DND-41 (cell line): ENCODE results near the gene CPZ.

Experiments used
- EZH2 ChIP-seq: IDR thresholded peaks from 3 replicates; pipeline ENCODE4 v1.6.1; 2012; ENCODE audit warnings: borderline replicate concordance, low read depth, mild to moderate bottlenecking, moderate library complexity, low read length, inconsistent platforms; ENCODE audit not compliant: severe bottlenecking
- TF ChIP-seq, protein P1 (sequence below): IDR thresholded peaks from 2 replicates; pipeline ENCODE4 v1.5.1; 2012; ENCODE audit warnings: borderline replicate concordance, low read length, moderate library complexity, mild to moderate bottlenecking; ENCODE audit not compliant: poor library complexity, severe bottlenecking; ENCODE audit errors: extremely low read depth

DNA sequence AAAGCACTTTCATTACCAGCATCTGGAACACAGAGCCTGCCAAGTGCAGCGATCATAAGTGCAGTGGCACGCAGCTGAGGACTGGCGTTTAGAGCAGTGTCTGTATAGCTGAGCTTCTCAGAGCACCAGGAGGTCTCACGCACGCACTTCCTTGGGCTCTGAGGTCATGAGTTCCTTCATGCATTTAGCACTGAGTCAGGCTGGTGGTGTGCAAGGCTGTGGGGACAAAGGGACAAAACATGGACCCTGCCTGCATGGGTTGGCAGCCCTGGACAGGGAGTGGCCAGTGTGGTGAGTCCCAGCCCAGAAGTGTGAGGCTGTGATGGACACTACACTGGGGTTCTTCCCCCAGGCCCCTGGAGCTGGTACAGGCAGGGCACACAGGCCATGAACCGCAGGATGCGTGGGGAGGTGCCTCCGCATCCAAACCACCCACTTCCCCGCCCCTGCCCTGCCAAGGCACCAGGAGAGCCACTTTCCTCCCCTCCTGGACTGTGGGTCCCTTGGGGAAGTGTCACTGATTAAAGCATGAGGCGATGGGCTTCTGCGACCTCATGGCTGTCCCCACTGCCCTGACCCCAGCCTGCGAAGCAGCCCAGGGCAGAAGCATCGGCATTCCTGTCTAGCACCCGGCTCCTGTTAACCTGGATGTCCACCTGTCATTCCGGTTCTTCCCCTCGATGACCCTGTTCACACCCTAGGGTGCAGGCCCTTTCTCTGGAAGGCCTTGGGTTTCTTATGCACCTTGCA, 49.6 kb upstream of the CPZ start:
- TF ChIP-seq, protein P1, sequence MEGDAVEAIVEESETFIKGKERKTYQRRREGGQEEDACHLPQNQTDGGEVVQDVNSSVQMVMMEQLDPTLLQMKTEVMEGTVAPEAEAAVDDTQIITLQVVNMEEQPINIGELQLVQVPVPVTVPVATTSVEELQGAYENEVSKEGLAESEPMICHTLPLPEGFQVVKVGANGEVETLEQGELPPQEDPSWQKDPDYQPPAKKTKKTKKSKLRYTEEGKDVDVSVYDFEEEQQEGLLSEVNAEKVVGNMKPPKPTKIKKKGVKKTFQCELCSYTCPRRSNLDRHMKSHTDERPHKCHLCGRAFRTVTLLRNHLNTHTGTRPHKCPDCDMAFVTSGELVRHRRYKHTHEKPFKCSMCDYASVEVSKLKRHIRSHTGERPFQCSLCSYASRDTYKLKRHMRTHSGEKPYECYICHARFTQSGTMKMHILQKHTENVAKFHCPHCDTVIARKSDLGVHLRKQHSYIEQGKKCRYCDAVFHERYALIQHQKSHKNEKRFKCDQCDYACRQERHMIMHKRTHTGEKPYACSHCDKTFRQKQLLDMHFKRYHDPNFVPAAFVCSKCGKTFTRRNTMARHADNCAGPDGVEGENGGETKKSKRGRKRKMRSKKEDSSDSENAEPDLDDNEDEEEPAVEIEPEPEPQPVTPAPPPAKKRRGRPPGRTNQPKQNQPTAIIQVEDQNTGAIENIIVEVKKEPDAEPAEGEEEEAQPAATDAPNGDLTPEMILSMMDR, result no peak
- no peak for TF ChIP-seq EZH2
